Hypothalamus (tissue), 51 donors: Measurements from ENCODE around the gene WDR90.

Source experiments
- DNase-seq, 51 donors: peaks; one replicate each; lab custom pipeline; 2025; lab: John Stamatoyannopoulos, UW

Gene WDR90

DNA sequence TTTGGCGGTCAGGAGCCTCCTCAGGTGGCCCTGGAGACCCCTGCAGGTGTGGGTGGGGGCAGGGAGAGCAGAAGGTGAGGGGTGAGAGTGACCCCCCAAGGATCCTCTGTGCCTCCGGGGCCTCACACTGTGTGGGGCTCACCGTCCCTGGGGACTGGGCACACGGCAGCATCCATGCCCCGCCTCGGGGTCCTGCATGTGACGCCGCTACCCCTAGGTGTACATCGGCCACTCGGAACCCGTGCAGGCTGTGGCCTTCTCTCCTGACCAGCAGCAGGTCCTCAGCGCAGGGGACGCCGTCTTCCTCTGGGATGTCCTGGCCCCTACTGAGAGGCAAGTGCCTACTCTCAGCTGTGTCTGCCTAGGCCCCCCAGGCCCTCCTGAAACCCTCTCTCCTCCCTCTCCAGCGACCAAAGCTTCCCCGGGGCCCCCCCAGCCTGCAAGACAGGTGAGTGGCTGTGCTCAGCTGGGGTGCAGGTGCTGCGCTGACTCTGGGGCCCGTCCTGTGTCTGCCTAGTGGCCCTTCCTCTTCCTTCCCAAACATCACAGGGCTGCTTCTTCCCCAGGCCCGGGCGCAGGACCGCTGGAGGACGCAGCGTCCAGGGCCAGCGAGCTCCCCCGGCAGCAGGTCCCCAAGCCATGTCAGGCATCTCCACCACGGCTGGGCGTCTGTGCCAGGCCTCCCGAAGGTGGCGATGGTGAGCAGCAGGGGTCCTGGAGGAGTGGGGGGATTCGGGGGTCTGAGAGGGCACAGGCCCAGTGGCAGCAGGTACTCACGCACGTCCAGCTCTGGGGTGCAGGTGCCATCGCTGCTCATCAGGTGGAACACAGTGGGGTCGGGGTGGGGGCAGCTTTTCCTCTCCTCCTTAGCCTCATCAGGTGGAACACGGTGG is 9.8 kb downstream of the WDR90 start:
- DNase-seq = no peak

DNA sequence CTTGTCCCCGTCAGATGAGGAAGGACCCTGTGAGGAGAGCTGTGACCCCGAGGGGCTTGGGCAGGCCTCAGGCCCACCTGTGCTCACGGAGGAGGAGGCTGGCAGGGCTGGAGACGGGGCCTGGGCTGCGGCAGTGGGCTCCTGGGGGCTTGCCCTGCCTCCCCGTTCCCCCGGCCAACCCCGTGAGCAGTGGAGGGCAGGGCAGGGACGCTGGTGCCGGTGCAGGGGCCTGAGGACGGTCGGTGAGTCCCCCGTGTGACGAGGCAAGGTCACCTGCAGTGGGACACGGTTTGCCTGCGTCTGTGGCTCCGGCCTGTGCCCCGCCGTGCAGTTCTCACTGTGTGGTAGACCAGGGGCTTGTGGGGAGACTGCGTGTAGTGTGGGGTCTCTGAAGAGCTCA is 10.5 kb downstream of the WDR90 start:
- DNase-seq = no peak

- no peak for DNase-seq
These were observed 10.9 kb downstream of the WDR90 start for GRCh38 chr16:660132-660458.

- peak in 49 of 51 donors; percentile 8 to 92 (median 71) for DNase-seq
These were observed 11.5 kb downstream of the WDR90 start for GRCh38 chr16:660459-661183.

- DNase-seq = no peak
These were observed 12.1 kb downstream of the WDR90 start for GRCh38 chr16:661184-661821.

GRCh38 chr16:662095-662494 is 12.9 kb downstream of the WDR90 start:
- DNase-seq = no peak

- no peak for DNase-seq
These were observed 13.4 kb downstream of the WDR90 start for GRCh38 chr16:662597-662996.

DNA sequence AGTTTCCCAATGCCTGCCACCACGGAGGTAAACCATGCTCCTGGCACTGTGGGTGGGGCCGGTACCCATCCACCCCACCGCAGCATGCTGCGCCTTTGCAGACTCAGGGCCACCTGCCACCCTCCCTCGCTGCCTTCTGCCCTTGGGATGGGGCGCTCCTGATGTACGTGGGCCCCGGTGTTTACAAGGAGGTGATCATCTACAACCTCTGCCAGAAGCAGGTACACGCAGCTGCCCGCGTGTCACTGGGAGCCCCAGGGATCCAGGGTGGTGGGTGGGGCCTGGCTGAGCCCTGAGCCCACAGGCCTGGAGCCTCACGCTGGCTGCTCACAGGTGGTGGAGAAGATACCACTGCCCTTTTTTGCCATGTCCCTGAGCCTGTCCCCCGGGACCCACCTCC is 17.4 kb downstream of the WDR90 start:
- no peak for DNase-seq

GRCh38 chr16:667113-667779 is 18.1 kb downstream of the WDR90 start:
- no peak for DNase-seq

DNA sequence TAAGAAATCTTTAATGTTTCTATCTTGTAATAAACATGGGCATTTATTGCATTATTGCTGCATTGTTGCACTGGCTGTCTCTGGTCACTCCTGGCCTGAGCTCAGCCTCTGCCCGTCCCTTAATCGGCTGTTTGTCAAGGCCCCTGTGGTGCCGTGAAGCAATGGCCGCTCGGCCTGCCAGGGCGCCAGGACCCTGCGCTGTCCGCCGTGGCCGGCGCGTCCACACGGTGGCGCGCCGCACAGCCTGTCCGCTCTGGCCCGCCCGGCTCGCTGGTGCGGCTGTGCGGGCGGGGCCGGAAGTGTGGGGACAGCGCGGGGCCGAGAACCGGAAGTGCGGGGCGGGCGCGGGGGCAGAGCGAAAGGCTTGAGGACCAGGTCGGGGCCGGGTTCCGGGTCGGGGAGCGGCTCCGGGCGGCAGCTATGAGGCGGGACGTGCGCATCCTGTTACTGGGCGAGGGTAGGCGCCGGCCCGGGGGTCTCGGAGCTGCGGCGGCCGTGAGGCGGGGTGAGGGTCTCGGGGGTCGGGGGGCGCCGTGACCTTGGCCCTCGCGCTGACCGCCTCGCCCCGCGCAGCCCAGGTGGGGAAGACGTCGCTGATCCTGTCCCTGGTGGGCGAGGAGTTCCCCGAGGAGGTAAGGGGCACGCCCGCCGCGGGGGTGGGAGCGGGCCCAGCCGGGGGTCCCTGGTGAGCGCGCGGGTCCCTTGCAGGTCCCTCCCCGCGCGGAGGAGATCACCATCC is 18.8 kb downstream of the WDR90 start, which contains the start of gene RHOT2:
RHOT2 (plus strand) TSS at position 353 of the 739 bp plus-strand sequence; CDS start at position 421, 68 bp downstream.
- peak; percentile 17 to 96 (median 84) for DNase-seq

DNA sequence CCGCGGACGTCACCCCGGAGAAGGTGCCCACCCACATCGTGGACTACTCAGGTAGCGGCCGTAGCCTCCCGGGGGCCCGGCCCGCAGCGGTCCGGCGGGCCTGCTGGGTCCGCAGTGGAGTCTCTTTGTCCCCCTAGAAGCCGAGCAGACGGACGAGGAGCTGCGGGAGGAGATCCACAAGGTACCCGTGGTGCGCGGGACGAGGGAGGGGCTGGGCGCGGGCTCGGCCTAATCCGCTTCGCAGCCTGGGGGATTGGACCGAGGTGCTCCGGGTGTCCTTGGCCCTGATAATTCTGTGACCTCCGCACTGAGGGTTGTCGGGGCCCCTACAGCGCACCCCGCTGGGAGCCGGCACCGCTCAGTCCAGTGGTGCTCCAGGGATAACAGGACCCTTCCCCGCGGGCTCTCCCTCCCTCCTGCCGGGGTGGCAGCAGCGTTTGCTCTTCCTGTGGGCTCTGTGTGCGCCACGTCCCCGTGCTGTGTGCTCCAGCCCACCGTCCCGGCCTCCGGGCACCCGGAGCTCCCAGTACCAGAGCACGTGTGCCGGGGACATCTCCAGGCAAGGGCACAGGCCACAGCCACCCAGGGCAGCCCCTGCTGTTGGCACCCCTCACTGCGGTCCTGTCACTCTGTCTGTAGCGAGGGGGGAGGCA is 19.5 kb downstream of the WDR90 start:
- DNase-seq = peak in 1 of 51 donors; percentile 28

- no peak for DNase-seq
These were observed 20.5 kb downstream of the WDR90 start for GRCh38 chr16:669666-670065.

- DNase-seq = no peak
These were observed 21.6 kb downstream of the WDR90 start for GRCh38 chr16:670485-671352.

- no peak for DNase-seq
These were observed 22.4 kb downstream of the WDR90 start for GRCh38 chr16:671353-672131.

DNA sequence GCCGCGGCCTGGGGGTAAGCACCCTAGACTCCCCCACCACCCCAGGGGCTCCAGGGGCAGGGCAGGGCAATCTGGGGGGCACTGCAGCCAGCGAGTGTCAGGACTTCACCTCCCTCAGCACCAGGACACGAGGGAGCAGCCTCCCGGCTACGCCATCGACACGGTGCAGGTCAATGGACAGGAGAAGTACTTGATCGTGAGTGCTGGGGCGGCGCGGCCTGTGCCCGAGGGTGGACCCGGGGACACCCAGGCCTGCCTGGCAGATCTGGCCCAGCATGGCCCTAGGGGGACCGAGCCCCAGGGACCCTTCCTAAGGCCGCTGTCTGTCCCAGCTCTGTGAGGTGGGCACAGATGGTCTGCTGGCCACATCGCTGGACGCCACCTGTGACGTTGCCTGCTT is 23.2 kb downstream of the WDR90 start:
- no peak for DNase-seq

- DNase-seq = no peak
These were observed 23.7 kb downstream of the WDR90 start for GRCh38 chr16:672851-673250.

DNA sequence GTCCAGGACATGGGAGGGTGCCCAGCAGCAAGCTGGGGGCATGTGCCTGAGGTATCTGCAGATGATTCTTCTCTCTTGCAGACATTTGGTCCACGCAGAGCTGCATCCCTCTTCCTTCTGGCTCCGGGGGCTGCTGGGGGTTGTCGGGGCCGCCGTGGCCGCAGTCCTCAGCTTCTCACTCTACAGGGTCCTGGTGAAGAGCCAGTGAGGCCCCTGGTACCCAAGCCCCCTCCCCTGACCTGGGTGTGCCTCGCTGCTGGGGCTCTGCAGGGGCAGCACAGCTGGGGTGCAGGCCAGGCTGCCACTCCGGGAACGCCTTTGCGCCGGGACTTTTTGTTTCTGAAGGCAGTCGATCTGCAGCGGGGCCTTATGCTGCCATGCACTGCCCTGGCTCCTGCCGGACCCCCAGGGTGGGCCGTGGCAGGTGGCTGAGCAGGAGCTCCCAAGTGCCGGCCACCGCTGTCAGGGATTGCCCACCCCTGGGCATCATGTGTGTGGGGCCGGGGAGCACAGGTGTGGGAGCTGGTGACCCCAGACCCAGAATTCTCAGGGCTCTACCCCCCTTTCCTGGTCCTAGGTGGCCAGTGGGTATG is 24.3 kb downstream of the WDR90 start:
- no peak for DNase-seq
